H1 (cell line): ENCODE data around the gene DENND2C. TPM values are rescaled to one million over a fixed set of nuclear protein-coding genes. Genes with fewer than 3 reads are reported as not detected.

Experiments used
- polyA plus RNA-seq, 7 experiments: library from polyadenylated mRNA; depleted of rRNA in 3 of 7; stranded (reverse) in 5 of 7; unstranded in 2 of 7; fragments of >200 nt in 5 of 7; fragments of 200-250 nt in 2 of 7; gene quantifications; 1 replicate in 5 of 7; 2 replicates in 1 of 7; 4 replicates in 1 of 7; pipeline versions ENCODE4 v1.2.1 to v1.2.3, GENCODE V29; 2011 to 2013; ENCODE audit warnings: missing spikeins in 2 of 7, mixed read lengths in 2 of 7
- total RNA-seq: library from RNA; stranded (reverse); fragmentation: NEBNext Ultra II Directional; extraction: Animal tissue kit (Norgen Biotek cat#: 25700); gene quantifications from 2 replicates; pipeline ENCODE4 v1.2.1, GENCODE V29; 2021
- TF ChIP-seq, protein P1 (sequence below): fragments of 300-600 bp; sonication (generic); IDR thresholded peaks from 2 replicates; pipeline ENCODE4 v1.7.1; 2012; ENCODE audit warnings: low read length, moderate library complexity, mild to moderate bottlenecking, inconsistent platforms; ENCODE audit not compliant: insufficient replicate concordance
- TF ChIP-seq, protein P2 (sequence below): IDR thresholded peaks from 2 replicates; pipeline ENCODE4 v1.6.1; 2011; ENCODE audit warnings: low read length, improper control_type of control experiment

DENND2C gene
- total and polyA plus RNA-seq, 2 of the 8 experiments (the other 6 are each of a cell fraction or from before 2014, with no cell fraction given), result 1.8 to 5.5 TPM

DNA sequence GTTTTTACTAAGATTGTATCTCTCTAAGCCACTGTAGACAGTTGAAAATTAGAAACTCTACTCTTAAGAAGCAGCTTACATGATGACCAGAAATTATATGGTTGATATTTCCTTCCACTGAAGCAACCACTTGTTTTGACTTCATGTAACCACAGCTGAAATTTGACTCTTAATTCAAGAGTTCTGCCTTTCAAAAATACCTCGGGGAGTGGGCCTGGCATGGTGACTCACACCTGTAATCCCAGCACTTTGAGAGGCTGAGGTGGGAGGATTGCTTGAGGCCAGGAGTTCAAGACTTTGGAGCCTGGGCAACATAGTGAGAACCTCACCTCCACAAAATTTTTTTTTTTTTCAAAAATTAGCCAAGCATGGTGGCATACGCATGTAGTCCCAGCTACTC is 21.2 kb upstream of the DENND2C start (continued):
- TF ChIP-seq, protein P1, sequence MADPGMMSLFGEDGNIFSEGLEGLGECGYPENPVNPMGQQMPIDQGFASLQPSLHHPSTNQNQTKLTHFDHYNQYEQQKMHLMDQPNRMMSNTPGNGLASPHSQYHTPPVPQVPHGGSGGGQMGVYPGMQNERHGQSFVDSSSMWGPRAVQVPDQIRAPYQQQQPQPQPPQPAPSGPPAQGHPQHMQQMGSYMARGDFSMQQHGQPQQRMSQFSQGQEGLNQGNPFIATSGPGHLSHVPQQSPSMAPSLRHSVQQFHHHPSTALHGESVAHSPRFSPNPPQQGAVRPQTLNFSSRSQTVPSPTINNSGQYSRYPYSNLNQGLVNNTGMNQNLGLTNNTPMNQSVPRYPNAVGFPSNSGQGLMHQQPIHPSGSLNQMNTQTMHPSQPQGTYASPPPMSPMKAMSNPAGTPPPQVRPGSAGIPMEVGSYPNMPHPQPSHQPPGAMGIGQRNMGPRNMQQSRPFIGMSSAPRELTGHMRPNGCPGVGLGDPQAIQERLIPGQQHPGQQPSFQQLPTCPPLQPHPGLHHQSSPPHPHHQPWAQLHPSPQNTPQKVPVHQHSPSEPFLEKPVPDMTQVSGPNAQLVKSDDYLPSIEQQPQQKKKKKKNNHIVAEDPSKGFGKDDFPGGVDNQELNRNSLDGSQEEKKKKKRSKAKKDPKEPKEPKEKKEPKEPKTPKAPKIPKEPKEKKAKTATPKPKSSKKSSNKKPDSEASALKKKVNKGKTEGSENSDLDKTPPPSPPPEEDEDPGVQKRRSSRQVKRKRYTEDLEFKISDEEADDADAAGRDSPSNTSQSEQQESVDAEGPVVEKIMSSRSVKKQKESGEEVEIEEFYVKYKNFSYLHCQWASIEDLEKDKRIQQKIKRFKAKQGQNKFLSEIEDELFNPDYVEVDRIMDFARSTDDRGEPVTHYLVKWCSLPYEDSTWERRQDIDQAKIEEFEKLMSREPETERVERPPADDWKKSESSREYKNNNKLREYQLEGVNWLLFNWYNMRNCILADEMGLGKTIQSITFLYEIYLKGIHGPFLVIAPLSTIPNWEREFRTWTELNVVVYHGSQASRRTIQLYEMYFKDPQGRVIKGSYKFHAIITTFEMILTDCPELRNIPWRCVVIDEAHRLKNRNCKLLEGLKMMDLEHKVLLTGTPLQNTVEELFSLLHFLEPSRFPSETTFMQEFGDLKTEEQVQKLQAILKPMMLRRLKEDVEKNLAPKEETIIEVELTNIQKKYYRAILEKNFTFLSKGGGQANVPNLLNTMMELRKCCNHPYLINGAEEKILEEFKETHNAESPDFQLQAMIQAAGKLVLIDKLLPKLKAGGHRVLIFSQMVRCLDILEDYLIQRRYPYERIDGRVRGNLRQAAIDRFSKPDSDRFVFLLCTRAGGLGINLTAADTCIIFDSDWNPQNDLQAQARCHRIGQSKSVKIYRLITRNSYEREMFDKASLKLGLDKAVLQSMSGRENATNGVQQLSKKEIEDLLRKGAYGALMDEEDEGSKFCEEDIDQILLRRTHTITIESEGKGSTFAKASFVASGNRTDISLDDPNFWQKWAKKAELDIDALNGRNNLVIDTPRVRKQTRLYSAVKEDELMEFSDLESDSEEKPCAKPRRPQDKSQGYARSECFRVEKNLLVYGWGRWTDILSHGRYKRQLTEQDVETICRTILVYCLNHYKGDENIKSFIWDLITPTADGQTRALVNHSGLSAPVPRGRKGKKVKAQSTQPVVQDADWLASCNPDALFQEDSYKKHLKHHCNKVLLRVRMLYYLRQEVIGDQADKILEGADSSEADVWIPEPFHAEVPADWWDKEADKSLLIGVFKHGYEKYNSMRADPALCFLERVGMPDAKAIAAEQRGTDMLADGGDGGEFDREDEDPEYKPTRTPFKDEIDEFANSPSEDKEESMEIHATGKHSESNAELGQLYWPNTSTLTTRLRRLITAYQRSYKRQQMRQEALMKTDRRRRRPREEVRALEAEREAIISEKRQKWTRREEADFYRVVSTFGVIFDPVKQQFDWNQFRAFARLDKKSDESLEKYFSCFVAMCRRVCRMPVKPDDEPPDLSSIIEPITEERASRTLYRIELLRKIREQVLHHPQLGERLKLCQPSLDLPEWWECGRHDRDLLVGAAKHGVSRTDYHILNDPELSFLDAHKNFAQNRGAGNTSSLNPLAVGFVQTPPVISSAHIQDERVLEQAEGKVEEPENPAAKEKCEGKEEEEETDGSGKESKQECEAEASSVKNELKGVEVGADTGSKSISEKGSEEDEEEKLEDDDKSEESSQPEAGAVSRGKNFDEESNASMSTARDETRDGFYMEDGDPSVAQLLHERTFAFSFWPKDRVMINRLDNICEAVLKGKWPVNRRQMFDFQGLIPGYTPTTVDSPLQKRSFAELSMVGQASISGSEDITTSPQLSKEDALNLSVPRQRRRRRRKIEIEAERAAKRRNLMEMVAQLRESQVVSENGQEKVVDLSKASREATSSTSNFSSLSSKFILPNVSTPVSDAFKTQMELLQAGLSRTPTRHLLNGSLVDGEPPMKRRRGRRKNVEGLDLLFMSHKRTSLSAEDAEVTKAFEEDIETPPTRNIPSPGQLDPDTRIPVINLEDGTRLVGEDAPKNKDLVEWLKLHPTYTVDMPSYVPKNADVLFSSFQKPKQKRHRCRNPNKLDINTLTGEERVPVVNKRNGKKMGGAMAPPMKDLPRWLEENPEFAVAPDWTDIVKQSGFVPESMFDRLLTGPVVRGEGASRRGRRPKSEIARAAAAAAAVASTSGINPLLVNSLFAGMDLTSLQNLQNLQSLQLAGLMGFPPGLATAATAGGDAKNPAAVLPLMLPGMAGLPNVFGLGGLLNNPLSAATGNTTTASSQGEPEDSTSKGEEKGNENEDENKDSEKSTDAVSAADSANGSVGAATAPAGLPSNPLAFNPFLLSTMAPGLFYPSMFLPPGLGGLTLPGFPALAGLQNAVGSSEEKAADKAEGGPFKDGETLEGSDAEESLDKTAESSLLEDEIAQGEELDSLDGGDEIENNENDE, result no peak
- TF ChIP-seq, protein P2, sequence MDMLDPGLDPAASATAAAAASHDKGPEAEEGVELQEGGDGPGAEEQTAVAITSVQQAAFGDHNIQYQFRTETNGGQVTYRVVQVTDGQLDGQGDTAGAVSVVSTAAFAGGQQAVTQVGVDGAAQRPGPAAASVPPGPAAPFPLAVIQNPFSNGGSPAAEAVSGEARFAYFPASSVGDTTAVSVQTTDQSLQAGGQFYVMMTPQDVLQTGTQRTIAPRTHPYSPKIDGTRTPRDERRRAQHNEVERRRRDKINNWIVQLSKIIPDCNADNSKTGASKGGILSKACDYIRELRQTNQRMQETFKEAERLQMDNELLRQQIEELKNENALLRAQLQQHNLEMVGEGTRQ, result no peak
